ENCODE measurements around the gene COL1A1. TPM values are rescaled to one million over a fixed set of nuclear protein-coding genes. Genes with fewer than 3 reads are reported as not detected.

The COL1A1 gene
- total RNA-seq, 6 experiments from 2014 or later: 4,948 to 7,804 (median 5,240) TPM

GRCh38 chr17:50219342-50219741, 17.9 kb upstream of the COL1A1 start:
- Mint-ChIP-seq H3K27me3 (ENCODE audit: insufficient read depth) (no peaks in the 10 kb centered on the region; the same call in 1 of the 2 replicates), H3K4me1 (ENCODE audit: low read depth) (peaks cover 84% of the 10 kb centered on the region), H3K36me3 (ENCODE audit: low read depth) (0 out of 2 replicates have a peak, but pooled peaks cover under 1% of the 10 kb centered on the region), H3K27ac (peak overlapping the region; percentile 97), H3K9me3 (peaks cover under 1% of the 10 kb centered on the region), H3K4me3 (peak overlapping the region; percentile 87)
- DNase-seq: peak; percentile 86
- no peak for TF ChIP-seq CTCF (IDR thresholded peaks at IDR 0.05)

DNA sequence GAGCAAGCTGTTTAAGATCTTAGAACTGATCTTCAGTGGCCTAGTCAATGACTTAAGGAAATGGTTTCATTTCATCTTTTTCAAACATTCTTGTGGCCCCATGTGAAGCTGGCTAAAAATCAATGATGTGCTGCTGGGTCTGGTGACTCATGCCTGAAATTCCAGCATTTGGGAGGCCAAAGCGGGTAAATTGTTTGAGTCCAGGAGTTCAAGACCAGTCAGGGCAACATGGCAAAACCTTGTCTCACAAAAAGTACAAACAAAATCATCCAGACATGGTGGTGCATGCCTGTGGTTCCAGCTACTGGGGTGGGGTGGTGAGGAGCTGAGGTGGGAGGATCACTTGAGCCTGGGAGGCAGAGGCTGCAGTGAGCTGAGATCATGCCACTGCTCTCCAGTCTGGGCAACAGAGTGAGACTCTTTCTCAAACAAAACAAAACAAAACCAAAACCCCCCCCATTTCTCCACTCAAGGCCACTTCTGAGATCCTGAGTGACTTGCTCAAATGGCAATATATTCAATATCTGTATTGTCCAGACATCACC, 17.4 kb upstream of the COL1A1 start:
- no peak for TF ChIP-seq CTCF (IDR thresholded peaks at IDR 0.05)
- DNase-seq: peak; percentile 86
- H3K4me1 Mint-ChIP-seq (ENCODE audit: low read depth): peaks cover 89% of the 10 kb centered on the region
- H3K27me3 Mint-ChIP-seq (ENCODE audit: insufficient read depth): no peaks in the 10 kb centered on the region; the same call in 1 of the 2 replicates
- peak overlapping the region; percentile 87 for H3K4me3 Mint-ChIP-seq
- H3K9me3 Mint-ChIP-seq: no peaks in the 10 kb centered on the region
- H3K36me3 Mint-ChIP-seq (ENCODE audit: low read depth): no peaks in the 10 kb centered on the region
- H3K27ac Mint-ChIP-seq: peak overlapping the region; percentile 97

DNA sequence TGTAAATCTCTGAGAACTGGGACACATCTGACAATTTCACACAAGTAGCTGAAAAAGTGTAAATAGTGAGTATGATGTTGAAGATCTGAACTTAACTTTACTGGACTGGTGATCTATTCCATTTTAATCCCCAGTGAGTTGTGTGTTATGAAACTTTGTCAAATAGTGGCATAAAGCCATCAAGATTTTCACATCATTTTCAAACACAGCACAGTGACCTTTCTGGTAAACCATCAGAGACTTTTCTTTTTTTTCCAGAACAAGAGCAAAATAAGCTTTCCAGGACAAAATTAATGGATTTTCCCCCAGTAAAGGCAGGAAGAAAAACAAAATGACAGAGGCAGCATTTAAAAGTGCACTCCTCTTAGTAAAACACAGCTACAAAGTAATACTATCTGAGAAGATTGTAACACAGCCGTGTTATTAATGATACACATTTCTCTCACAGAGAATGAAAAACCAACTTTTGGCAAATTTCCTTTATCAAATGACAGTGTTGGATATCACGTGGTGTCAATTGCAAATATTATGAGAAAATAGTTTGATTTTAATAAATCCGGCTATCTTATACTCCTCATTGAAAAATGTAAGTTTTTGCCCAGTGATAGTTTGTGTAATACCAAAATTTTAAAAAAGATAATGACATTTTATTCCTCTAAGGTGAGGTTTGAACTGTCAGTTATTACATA, 16.8 kb upstream of the COL1A1 start:
- no peaks in the 10 kb centered on the region; the same call in 1 of the 2 replicates for H3K27me3 Mint-ChIP-seq (ENCODE audit: insufficient read depth)
- H3K9me3 Mint-ChIP-seq: no peaks in the 10 kb centered on the region
- H3K4me1 Mint-ChIP-seq (ENCODE audit: low read depth): peaks cover 94% of the 10 kb centered on the region
- DNase-seq: no peak
- H3K4me3 Mint-ChIP-seq: peak overlapping the region; percentile 87
- no peak for TF ChIP-seq CTCF (IDR thresholded peaks at IDR 0.05)
- no peaks in the 10 kb centered on the region for H3K36me3 Mint-ChIP-seq (ENCODE audit: low read depth)
- peak overlapping the region; percentile 97 for H3K27ac Mint-ChIP-seq

DNA sequence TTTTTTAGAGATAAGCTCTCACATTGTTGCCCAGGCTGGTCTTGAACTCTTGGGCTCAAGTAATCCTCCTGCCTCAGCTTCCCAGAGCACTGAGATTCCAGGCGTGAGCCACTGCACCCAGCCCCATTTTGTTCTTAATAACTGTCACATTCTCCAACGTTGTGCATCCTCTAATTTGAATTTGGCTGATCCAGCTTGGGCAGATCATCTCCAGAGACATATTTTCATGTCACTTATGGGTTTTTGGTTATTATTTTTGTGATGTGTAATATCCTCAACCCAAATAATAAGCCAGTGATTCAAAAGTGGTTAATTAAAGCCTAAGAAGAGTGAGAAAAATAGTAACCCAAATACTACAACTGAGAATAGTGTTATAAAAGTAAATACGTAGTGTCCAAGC, 16.2 kb upstream of the COL1A1 start:
- no peak for TF ChIP-seq CTCF (IDR thresholded peaks at IDR 0.05)
- H3K27me3 Mint-ChIP-seq (ENCODE audit: insufficient read depth): no peaks in the 10 kb centered on the region; the same call in 1 of the 2 replicates
- no peaks in the 10 kb centered on the region for H3K36me3 Mint-ChIP-seq (ENCODE audit: low read depth)
- no peaks in the 10 kb centered on the region for H3K9me3 Mint-ChIP-seq
- peak overlapping the region; percentile 97 for H3K27ac Mint-ChIP-seq
- peaks cover 99% of the 10 kb centered on the region for H3K4me1 Mint-ChIP-seq (ENCODE audit: low read depth)
- H3K4me3 Mint-ChIP-seq: peak overlapping the region; percentile 87
- DNase-seq: no peak

DNA sequence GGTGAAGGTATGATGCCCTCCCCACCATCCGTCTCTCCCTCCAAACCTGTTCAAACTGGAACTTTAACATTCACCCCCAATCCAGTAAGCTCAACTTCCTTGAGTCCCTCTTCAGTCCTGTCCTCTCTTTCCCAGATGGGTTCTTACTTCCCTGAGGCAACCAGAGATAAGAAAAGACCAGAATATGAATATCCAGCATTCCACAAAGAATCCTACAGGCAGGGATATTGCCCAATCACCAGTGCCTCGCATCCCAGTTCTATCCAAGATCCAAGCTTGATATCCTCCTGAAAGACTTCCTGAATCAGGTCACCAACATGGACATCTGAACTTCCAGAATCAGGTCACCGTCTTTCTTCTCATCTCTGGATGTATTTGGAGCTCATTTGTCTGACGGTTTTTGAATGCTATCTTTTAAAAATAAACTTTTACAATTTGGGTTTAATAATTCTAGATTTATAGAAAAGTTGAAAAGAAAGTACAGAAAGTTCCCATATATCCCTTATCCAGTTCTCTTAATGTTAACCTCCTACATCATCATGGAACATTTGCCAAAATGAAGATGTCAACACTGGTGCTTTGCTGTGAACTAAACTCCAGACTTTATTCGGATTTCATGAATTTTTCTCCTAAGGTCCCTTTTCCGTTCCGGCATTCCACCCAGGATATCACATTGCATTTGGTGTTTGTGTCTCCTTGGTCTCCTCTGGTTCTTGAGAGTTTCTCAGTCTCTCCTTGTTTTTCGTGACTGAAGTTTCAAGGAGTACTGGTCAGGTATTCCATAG, 13.7 kb upstream of the COL1A1 start:
- TF ChIP-seq CTCF (IDR thresholded peaks at IDR 0.05): no peak
- no peaks in the 10 kb centered on the region for H3K9me3 Mint-ChIP-seq
- H3K27ac Mint-ChIP-seq: peak overlapping the region; percentile 97
- peaks cover 99% of the 10 kb centered on the region for H3K4me1 Mint-ChIP-seq (ENCODE audit: low read depth)
- no peak for DNase-seq
- peak overlapping the region; percentile 21 for H3K4me3 Mint-ChIP-seq
- H3K27me3 Mint-ChIP-seq (ENCODE audit: insufficient read depth): no peaks in the 10 kb centered on the region
- no peaks in the 10 kb centered on the region for H3K36me3 Mint-ChIP-seq (ENCODE audit: low read depth)
